ENCODE measurements around the gene ELOVL1.

DNA sequence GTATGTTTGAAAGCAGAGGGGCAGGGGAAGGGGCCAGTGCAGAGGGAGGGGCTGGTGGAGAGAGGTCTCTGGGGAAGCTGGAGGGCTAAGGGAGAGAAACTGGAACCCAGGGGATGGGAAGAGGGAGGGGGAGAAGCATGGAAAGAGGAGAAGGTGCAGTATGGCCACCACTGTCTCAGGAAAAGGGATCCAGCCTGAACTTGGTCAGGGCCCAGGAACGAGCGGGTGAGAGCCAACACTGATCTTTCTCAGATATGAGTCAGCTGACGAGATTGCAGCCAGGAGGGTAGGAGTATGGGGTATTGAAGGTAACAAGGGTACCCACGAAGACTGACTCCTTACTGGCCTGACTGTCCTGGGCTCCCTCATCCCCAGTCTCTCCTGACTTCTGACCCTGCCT is 49.0 kb downstream of the ELOVL1 start:
- TF ChIP-seq, protein P1, sequence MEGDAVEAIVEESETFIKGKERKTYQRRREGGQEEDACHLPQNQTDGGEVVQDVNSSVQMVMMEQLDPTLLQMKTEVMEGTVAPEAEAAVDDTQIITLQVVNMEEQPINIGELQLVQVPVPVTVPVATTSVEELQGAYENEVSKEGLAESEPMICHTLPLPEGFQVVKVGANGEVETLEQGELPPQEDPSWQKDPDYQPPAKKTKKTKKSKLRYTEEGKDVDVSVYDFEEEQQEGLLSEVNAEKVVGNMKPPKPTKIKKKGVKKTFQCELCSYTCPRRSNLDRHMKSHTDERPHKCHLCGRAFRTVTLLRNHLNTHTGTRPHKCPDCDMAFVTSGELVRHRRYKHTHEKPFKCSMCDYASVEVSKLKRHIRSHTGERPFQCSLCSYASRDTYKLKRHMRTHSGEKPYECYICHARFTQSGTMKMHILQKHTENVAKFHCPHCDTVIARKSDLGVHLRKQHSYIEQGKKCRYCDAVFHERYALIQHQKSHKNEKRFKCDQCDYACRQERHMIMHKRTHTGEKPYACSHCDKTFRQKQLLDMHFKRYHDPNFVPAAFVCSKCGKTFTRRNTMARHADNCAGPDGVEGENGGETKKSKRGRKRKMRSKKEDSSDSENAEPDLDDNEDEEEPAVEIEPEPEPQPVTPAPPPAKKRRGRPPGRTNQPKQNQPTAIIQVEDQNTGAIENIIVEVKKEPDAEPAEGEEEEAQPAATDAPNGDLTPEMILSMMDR (conservative IDR thresholded peaks at IDR 0.05): no peak
- TF ChIP-seq ZFX (IDR thresholded peaks at IDR 0.05): no peak

Data from C4-2B (cell line).